PFSK-1 (cell line): ENCODE data around the gene COL9A1.

Experiments
- FOXP2 ChIP-seq: optimal IDR thresholded peaks from 2 replicates; pipeline ENCODE3; 2011; ENCODE audit warnings: borderline replicate concordance, control low read depth, inconsistent platforms; ENCODE audit not compliant: insufficient read depth; ENCODE audit errors: extremely low read length, extremely low read depth
- POLR2AphosphoS5 ChIP-seq: IDR thresholded peaks from 2 replicates; pipeline ENCODE4 v1.6.1; 2012; ENCODE audit warnings: low read depth, mild to moderate bottlenecking, control low read depth, low read length, moderate library complexity
- SIN3A ChIP-seq: IDR thresholded peaks from 2 replicates; pipeline ENCODE4 v1.6.1; 2012; ENCODE audit warnings: mild to moderate bottlenecking, low read length, moderate library complexity, borderline replicate concordance; ENCODE audit not compliant: insufficient read depth
- TAF1 ChIP-seq: IDR thresholded peaks from 2 replicates; pipeline ENCODE4 v1.6.1; 2012; ENCODE audit warnings: low read length, control low read depth, borderline replicate concordance; ENCODE audit not compliant: insufficient read depth
- TF ChIP-seq, protein P1 (sequence below), 2 experiments: IDR thresholded peaks; 2 replicates each; pipeline versions ENCODE4 v1.6.1 to v1.8.0; 2011 to 2012; ENCODE audit warnings: low read depth in 2 of 2, low read length in 2 of 2, control low read depth in 1 of 2, inconsistent platforms in 1 of 2, mild to moderate bottlenecking in 1 of 2, moderate library complexity in 1 of 2; ENCODE audit not compliant: insufficient read depth in 1 of 2

The COL9A1 gene

GRCh38 chr6:70277470-70277869 lies 25.4 kb downstream of the COL9A1 start:
- TF ChIP-seq, protein P1, sequence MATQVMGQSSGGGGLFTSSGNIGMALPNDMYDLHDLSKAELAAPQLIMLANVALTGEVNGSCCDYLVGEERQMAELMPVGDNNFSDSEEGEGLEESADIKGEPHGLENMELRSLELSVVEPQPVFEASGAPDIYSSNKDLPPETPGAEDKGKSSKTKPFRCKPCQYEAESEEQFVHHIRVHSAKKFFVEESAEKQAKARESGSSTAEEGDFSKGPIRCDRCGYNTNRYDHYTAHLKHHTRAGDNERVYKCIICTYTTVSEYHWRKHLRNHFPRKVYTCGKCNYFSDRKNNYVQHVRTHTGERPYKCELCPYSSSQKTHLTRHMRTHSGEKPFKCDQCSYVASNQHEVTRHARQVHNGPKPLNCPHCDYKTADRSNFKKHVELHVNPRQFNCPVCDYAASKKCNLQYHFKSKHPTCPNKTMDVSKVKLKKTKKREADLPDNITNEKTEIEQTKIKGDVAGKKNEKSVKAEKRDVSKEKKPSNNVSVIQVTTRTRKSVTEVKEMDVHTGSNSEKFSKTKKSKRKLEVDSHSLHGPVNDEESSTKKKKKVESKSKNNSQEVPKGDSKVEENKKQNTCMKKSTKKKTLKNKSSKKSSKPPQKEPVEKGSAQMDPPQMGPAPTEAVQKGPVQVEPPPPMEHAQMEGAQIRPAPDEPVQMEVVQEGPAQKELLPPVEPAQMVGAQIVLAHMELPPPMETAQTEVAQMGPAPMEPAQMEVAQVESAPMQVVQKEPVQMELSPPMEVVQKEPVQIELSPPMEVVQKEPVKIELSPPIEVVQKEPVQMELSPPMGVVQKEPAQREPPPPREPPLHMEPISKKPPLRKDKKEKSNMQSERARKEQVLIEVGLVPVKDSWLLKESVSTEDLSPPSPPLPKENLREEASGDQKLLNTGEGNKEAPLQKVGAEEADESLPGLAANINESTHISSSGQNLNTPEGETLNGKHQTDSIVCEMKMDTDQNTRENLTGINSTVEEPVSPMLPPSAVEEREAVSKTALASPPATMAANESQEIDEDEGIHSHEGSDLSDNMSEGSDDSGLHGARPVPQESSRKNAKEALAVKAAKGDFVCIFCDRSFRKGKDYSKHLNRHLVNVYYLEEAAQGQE (IDR thresholded peaks at IDR 0.05; ENCODE audit: insufficient read depth in 1 of 2, low read depth in 2 of 2, low read length in 2 of 2) = no peak
- TF ChIP-seq SIN3A (no peak), FOXP2 (no peak), POLR2AphosphoS5 (no peak), TAF1 (no peak)

DNA sequence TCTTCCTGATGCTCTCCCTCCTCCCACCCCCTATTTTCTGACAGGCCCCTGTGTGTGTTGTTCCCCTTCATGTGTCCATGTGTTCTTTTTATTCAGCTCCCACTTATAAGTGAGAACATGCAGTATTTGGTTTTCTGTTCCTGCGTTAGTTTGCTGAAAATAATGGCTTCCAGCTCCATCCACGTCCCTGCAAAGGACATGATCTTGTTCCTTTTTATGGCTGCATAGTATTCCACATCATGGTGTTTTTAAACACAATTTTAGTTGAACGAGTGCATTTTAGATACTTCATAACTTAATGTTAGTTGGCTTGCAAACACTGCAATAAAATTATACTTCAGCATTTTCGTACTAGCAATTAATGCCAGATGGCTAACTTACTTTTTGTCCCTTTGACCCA lies 28.5 kb downstream of the COL9A1 start:
- TF ChIP-seq SIN3A (no peak), TAF1 (no peak), POLR2AphosphoS5 (no peak), FOXP2 (no peak)
- TF ChIP-seq, protein P1 (IDR thresholded peaks at IDR 0.05; ENCODE audit: insufficient read depth in 1 of 2, low read depth in 2 of 2, low read length in 2 of 2) = no peak

- TF ChIP-seq FOXP2 (no peak), SIN3A (no peak), POLR2AphosphoS5 (no peak), TAF1 (no peak)
- TF ChIP-seq, protein P1 (IDR thresholded peaks at IDR 0.05; ENCODE audit: insufficient read depth in 1 of 2, low read depth in 2 of 2, low read length in 2 of 2) = no peak
Measured at GRCh38 chr6:70272071-70272470, 30.8 kb downstream of the COL9A1 start.

GRCh38 chr6:70270287-70271005 lies 32.4 kb downstream of the COL9A1 start:
- no peak for TF ChIP-seq POLR2AphosphoS5
- TF ChIP-seq SIN3A = no peak

- TF ChIP-seq, protein P1 (IDR thresholded peaks at IDR 0.05; ENCODE audit: insufficient read depth in 1 of 2, low read depth in 2 of 2, low read length in 2 of 2) = no peak
- no peak for TF ChIP-seq POLR2AphosphoS5
- TF ChIP-seq SIN3A = no peak
- TF ChIP-seq FOXP2 = no peak
- no peak for TF ChIP-seq TAF1
Measured at GRCh38 chr6:70266142-70266541, 36.7 kb downstream of the COL9A1 start.
